GM12865 (cell line): ENCODE data around the gene C17orf107.
"Not testable (repeated sequence)": the region's sequence is repeated elsewhere in the genome, so short reads cannot be mapped to it uniquely, and the experiment has no call there.

Experiments
- DNase-seq: peaks from one replicate; pipeline ENCODE4 v3.0.0; 2010; ENCODE audit warnings: low read depth
- H3K4me3 ChIP-seq: 2 replicates; pipeline ENCODE4 v1.5.1; 2011; ENCODE audit warnings: mild to moderate bottlenecking, low read depth, low read length, control low read depth
- TF ChIP-seq, protein P1 (sequence below): IDR thresholded peaks from 2 replicates; pipeline ENCODE4 v1.5.1; 2011; ENCODE audit warnings: low read length, control low read depth, low read depth, inconsistent platforms; ENCODE audit not compliant: insufficient read depth; ENCODE audit errors: missing control alignments

The C17orf107 gene

DNA sequence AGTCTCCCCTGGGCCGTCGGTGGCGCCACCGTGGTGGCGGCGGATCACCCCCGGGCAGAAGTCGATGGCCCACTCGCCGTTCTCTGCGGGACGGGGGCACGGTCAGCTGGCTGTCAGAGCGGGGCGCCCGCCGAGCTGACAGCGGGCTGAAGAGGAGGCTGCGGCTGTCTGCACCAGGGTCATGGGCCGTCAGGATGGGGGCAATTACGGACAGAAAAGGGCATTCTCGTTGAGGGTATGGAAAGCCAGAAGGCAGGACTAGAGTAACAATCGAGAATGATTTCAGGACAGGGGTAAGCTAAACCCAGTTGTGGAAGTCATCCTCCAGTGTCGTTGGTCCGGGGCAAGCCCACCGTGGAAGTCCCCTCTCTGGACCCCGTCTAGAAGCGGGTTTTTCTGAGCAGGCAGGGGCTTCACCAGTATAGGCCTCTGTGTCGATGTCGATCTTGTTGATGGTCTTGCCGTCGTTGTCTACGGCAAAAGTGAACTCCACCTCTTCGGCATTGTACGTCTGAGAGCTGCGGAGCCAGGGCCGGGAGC, 1.8 kb downstream of the C17orf107 start:
- DNase-seq = no peak
- no peak overlapping the region; the same call in 1 of the 2 replicates for H3K4me3 ChIP-seq
- TF ChIP-seq, protein P1, sequence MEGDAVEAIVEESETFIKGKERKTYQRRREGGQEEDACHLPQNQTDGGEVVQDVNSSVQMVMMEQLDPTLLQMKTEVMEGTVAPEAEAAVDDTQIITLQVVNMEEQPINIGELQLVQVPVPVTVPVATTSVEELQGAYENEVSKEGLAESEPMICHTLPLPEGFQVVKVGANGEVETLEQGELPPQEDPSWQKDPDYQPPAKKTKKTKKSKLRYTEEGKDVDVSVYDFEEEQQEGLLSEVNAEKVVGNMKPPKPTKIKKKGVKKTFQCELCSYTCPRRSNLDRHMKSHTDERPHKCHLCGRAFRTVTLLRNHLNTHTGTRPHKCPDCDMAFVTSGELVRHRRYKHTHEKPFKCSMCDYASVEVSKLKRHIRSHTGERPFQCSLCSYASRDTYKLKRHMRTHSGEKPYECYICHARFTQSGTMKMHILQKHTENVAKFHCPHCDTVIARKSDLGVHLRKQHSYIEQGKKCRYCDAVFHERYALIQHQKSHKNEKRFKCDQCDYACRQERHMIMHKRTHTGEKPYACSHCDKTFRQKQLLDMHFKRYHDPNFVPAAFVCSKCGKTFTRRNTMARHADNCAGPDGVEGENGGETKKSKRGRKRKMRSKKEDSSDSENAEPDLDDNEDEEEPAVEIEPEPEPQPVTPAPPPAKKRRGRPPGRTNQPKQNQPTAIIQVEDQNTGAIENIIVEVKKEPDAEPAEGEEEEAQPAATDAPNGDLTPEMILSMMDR = no peak

DNA sequence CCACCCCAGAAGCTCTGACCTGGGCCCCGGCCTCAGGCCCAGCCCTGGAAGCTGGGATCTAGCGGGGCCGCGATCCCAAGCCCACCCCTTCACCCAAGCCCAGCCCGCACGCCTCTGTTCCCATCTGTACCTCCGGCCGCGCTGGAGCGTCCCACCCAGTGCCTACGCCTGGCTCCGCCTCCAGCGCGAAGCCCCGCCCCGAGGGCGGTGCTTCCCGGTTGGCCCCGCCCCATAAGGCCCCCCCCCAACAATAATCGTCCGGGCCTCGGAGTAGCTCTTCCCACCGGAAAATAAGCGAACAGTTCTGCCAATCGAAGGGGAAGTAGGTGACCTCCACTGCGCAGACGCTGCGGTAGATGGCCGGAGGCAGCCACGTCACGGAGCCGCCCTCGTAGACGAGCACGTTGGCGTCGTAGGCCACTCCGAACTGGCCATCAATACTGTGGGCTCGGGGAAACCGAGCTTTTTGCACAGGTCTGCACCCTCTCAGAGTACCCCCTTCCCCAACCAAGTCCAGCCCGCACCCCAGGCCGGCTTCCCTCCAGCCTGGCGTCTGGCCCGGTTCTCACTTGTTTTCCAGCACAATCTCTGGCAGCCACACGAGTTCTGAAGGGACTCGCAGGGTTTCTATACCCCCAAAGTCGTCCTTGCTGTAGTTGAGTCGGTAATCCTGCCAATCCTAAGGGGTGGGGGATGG, 2.5 kb downstream of the C17orf107 start:
- TF ChIP-seq, protein P1 = no peak
- no peak overlapping the region for H3K4me3 ChIP-seq
- DNase-seq = no peak

DNA sequence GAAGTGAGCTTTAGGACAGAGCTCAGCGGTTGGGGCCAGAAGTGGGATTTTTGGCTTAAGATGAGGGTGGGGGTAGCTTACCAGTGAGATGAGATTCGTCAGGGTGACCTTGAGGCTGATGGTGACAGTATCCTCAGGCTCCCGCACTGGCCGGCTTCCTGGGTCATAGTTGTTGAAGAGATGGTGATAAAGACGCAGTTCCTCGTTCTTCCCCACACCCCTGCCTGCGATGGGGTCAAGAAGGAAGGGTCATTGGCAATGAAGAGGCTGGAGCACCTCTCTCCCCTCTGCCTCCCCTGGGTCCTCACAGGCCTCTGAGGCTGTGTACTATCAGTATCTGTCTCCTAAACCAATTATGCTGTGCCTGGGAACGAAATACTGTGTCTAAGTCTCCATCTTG, 3.2 kb downstream of the C17orf107 start:
- TF ChIP-seq, protein P1 = no peak
- no peak overlapping the region for H3K4me3 ChIP-seq
- no peak for DNase-seq

DNA sequence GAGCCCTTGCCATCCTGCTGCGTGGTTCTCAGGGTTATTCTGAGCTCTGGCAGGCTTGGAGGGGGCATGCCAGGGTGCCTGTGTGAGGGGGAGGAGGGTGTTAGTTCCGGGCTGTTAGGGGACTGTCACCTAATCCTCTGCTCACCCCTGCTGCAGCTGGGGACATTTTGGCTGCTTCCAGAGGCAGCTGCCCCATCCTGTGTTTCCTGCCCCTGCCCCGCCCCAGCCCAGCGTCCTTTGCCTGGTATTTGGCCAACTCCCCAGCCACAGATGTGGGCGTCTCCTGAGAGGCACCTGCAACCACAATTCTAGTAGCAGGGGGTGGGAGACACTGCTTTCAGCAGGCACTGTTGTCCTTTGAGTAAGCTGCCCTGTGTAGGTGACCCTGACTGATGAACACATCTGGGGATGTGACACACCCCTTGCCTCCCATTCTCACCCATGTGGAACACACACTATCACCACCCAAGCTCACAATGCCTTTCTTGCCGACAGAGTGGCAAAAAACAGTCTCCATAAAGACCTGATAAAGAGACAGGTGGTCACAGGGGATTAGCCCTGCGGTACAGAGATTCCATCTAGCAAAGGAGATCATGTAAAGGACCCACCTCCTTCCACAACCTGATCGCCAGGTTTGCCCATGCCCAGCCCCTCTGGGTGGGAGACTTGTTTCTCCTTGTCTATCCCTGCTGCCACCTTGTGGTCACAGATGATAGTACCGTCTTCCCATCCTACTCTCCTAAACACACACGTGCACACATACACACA, 3.9 kb downstream of the C17orf107 start, which contains the start of gene CHRNE:
Gene CHRNE, minus strand, starts transcription at position 48 of the 768 bp plus-strand sequence. Its CDS starts 35 bp downstream, at position 13.
- peak; percentile 87 for DNase-seq
- TF ChIP-seq, protein P1 = peak; percentile 80
- no peak within 1 kb of the TSS for H3K4me3 ChIP-seq

DNA sequence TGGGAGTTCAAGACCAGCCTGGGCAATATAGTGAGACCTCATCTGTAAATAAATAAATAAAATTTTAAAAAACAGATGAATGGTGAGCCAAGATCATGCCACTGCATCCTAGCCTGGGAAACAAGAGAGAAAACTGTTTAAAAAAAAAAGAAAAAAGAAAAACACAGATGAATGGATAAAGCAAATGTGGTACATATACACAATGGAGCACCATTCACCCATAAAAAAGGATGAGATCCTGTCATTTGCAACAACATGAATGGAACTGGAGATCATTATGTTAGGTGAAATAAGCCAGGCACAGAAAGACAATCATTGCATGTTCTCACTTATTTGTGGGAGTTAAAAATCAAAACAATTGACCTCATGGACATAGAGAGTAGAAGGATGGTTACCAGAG, 7.3 kb downstream of the C17orf107 start:
- H3K4me3 ChIP-seq, DNase-seq: not testable (repeated sequence)

DNA sequence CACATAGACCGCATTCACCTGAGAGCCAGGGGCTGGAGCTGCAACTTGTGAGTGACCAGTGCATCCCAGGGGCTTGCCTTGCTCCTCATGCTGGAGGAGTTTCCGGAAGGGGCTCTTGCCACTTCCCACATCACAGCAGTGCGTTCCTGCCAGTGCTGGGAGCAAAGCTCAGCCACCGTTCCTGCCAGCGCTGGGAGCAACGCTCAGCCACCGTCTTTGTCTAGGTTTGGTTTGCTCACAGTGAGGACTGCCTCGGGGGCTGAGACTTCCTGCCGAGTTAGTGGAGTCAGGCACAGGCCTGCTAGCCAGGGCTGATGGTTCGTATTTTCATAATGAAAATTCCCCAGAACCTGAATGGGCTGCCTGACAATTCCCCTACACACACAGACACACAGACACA, 9.0 kb downstream of the C17orf107 start:
- no peak for DNase-seq
- H3K4me3 ChIP-seq = no peak overlapping the region
- TF ChIP-seq, protein P1 = no peak
